NCI-H82 treated with DMSO at 0.1 percent for 48 hours (cell line): ENCODE measurements around the gene AZU1.
"Not testable (repeated sequence)": the region's sequence is repeated elsewhere in the genome, so short reads cannot be mapped to it uniquely, and the experiment has no call there.

Source experiments
- DNase-seq: peaks from one replicate; lab custom pipeline; 2025; ENCODE audit not compliant: unreplicated experiment; lab: John Stamatoyannopoulos, UW

The AZU1 gene

GRCh38 chr19:807627-808422 is 19.8 kb upstream of the AZU1 start:
- no peak for DNase-seq

- no peak for DNase-seq
Observed at GRCh38 chr19:808423-808775, 19.2 kb upstream of the AZU1 start.

GRCh38 chr19:810077-810855 is 17.4 kb upstream of the AZU1 start:
- no peak for DNase-seq

GRCh38 chr19:810883-811489 is 16.7 kb upstream of the AZU1 start:
- DNase-seq: no peak

- no peak for DNase-seq
Observed at GRCh38 chr19:811506-812048, 16.1 kb upstream of the AZU1 start.

GRCh38 chr19:812049-812746 is 15.4 kb upstream of the AZU1 start:
- no peak for DNase-seq

- no peak for DNase-seq
Observed at GRCh38 chr19:812747-813218, 14.9 kb upstream of the AZU1 start.

GRCh38 chr19:813219-814151 is 14.2 kb upstream of the AZU1 start:
- no peak for DNase-seq

- DNase-seq: no peak
Observed at GRCh38 chr19:814152-815078, 13.2 kb upstream of the AZU1 start.

GRCh38 chr19:815079-815774 is 12.4 kb upstream of the AZU1 start:
- no peak for DNase-seq

GRCh38 chr19:815775-816499 is 11.7 kb upstream of the AZU1 start:
- no peak for DNase-seq

GRCh38 chr19:816500-816857 is 11.2 kb upstream of the AZU1 start:
- no peak for DNase-seq

GRCh38 chr19:820212-820611 is 7.4 kb upstream of the AZU1 start:
- not testable (repeated sequence) for DNase-seq

- no peak for DNase-seq
Observed at GRCh38 chr19:821231-821824, 6.3 kb upstream of the AZU1 start.

- no peak for DNase-seq
Observed at GRCh38 chr19:821825-822503, 5.7 kb upstream of the AZU1 start, which contains the start of gene PLPPR3. TSS of gene PLPPR3 (minus strand) at chr19:821955. CDS start at chr19:821559, 396 bp downstream.

- DNase-seq: no peak
Observed at GRCh38 chr19:823565-824121, 4.0 kb upstream of the AZU1 start.
